ENCODE measurements around the gene CCDC18.

DNA sequence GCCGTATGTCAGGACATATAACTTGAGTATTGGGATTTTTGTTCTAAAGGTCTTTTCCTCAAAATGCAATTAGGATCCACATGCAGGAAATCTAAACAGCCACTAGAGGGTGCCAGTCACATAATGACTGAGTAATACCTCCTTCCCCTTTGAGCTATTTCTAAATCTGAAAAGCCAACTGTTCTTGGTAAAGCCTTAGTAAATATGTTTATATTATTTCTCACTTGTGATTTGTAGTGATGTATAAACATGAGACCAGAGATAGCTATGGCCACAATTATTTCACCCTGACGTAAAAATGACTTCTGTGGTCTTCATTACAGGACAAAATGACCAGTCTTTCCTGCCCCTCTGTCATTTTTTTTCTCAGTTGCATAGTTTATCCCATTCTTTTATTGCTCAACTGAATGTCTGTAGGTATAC lies 124.2 kb downstream of the CCDC18 start:
- TF ChIP-seq, protein P1, sequence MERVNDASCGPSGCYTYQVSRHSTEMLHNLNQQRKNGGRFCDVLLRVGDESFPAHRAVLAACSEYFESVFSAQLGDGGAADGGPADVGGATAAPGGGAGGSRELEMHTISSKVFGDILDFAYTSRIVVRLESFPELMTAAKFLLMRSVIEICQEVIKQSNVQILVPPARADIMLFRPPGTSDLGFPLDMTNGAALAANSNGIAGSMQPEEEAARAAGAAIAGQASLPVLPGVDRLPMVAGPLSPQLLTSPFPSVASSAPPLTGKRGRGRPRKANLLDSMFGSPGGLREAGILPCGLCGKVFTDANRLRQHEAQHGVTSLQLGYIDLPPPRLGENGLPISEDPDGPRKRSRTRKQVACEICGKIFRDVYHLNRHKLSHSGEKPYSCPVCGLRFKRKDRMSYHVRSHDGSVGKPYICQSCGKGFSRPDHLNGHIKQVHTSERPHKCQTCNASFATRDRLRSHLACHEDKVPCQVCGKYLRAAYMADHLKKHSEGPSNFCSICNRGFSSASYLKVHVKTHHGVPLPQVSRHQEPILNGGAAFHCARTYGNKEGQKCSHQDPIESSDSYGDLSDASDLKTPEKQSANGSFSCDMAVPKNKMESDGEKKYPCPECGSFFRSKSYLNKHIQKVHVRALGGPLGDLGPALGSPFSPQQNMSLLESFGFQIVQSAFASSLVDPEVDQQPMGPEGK (CRISPR knock-in tag; IDR thresholded peaks at IDR 0.05; ENCODE audit: borderline replicate concordance), result no peak
- TF ChIP-seq ZFP30 (CRISPR knock-in tag; IDR thresholded peaks at IDR 0.05) (no peak), ZNF8 (CRISPR knock-in tag; IDR thresholded peaks at IDR 0.05) (no peak), OSR1 (CRISPR knock-in tag; IDR thresholded peaks at IDR 0.05) (no peak), CSDC2 (CRISPR knock-in tag; IDR thresholded peaks at IDR 0.05) (no peak), ZNF70 (CRISPR knock-in tag; IDR thresholded peaks at IDR 0.05) (no peak), ISL1 (CRISPR knock-in tag; IDR thresholded peaks at IDR 0.05) (no peak), GLIS3 (CRISPR knock-in tag; IDR thresholded peaks at IDR 0.05) (no peak), ESRRG (CRISPR knock-in tag; IDR thresholded peaks at IDR 0.05) (no peak), TCF4 (CRISPR knock-in tag; IDR thresholded peaks at IDR 0.05; ENCODE audit: borderline replicate concordance) (no peak)
- TF ChIP-seq, protein P2, sequence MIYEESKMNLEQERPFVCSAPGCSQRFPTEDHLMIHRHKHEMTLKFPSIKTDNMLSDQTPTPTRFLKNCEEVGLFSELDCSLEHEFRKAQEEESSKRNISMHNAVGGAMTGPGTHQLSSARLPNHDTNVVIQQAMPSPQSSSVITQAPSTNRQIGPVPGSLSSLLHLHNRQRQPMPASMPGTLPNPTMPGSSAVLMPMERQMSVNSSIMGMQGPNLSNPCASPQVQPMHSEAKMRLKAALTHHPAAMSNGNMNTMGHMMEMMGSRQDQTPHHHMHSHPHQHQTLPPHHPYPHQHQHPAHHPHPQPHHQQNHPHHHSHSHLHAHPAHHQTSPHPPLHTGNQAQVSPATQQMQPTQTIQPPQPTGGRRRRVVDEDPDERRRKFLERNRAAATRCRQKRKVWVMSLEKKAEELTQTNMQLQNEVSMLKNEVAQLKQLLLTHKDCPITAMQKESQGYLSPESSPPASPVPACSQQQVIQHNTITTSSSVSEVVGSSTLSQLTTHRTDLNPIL (CRISPR knock-in tag; IDR thresholded peaks at IDR 0.05; ENCODE audit: low read depth), result no peak
